Skeletal muscle tissue (tissue), 4 donors: ENCODE results near the gene HLA-DQA2. TPM values are rescaled to one million over a fixed set of nuclear protein-coding genes. Genes with fewer than 3 reads are reported as not detected.
"Not testable (repeated sequence)": the region's sequence is repeated elsewhere in the genome, so short reads cannot be mapped to it uniquely, and the experiment has no call there.

Experiments
- H3K27ac ChIP-seq: one replicate; pipeline ENCODE4 v1.7.0; 2013; ENCODE audit warnings: mild to moderate bottlenecking, low read depth, low read length, inconsistent platforms
- H3K27me3 ChIP-seq, 3 donors: one replicate each; pipeline ENCODE4 v1.7.0; 2013; ENCODE audit warnings: low read length in 3 of 3; ENCODE audit not compliant: control insufficient read depth in 3 of 3, insufficient read depth in 3 of 3
- H3K36me3 ChIP-seq, 3 donors: one replicate each; pipeline ENCODE4 v1.7.0; 2013; ENCODE audit warnings: low read length in 3 of 3; ENCODE audit not compliant: control insufficient read depth in 3 of 3, insufficient read depth in 3 of 3
- H3K4me1 ChIP-seq, 3 donors: one replicate each; pipeline ENCODE4 v1.7.0; 2013; ENCODE audit warnings: low read length in 3 of 3, mild to moderate bottlenecking in 3 of 3; ENCODE audit not compliant: control insufficient read depth in 3 of 3, insufficient read depth in 3 of 3
- H3K4me3 ChIP-seq, 3 donors: one replicate each; pipeline ENCODE4 v1.7.0; 2013; ENCODE audit warnings: low read length in 3 of 3
- H3K9ac ChIP-seq, 3 donors: one replicate each; pipeline ENCODE4 v1.7.0; 2013; ENCODE audit warnings: low read length in 3 of 3, mild to moderate bottlenecking in 3 of 3, moderate library complexity in 2 of 3, low read depth in 1 of 3
- H3K9me3 ChIP-seq, 3 donors: one replicate each; pipeline ENCODE4 v1.7.0; 2013; ENCODE audit warnings: low read length in 3 of 3; ENCODE audit not compliant: control insufficient read depth in 3 of 3
- total RNA-seq: library from RNA; depleted of rRNA; stranded (reverse); fragments of >200 nt; gene quantifications from one replicate; pipeline ENCODE4 v1.2.3, GENCODE V29; 2014
- donor health status: Osteomylitis.

Gene HLA-DQA2
- total RNA-seq, 1 donor from 2014 or later = not detected

DNA sequence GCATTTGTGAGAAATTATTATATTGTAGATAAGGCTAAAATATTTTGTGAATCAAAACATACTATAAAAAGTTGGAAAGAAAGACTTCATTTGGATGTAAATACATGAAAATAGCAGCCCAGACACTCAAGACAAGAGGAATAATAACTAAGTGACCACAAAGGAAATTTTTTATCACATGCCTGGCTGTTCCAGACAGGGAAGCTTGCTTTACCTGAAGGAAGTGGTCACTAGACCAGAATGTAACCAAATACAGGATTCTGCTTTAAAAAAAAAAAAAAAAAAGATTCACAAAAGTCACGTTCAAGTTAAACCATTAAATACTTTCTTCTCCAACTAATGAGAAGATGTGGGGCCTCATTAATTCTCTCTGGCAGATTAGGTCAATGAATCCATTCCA, 31.5 kb downstream of the HLA-DQA2 start:
- no peak overlapping the region for H3K4me3 ChIP-seq
- no peaks in the 10 kb centered on the region for H3K4me1 ChIP-seq
- no peaks in the 10 kb centered on the region for H3K36me3 ChIP-seq
- H3K27ac ChIP-seq = no peak overlapping the region
- no peak overlapping the region for H3K9ac ChIP-seq
- peaks cover 7 to 9% (median 7%) of the 10 kb centered on the region in 3 donors for H3K27me3 ChIP-seq
- no peaks in the 10 kb centered on the region for H3K9me3 ChIP-seq

DNA sequence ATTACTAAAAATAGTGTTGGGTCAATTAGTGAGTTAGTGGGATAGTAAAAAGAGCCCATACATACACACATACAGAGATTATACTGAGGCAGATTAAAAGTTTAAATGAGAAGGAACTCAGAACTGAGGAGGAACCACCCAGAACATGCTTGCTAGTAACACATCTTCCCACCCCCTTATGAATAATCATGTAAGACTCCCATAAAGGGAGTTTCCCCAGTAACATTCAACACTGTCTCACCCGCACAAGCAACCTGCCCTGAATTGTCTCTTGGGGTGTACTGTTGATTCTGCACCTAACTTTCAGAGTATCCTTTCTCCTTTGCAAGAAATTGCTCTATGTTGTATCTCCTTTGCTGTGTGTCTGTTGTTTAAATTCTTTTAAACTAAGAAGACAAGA, 33.2 kb downstream of the HLA-DQA2 start:
- Histone ChIP-seq H3K9me3 (no peaks in the 10 kb centered on the region), H3K27ac (no peak overlapping the region), H3K4me3 (no peak overlapping the region), H3K4me1 (no peaks in the 10 kb centered on the region), H3K36me3 (no peaks in the 10 kb centered on the region), H3K27me3 (peaks cover 3 to 6% (median 5%) of the 10 kb centered on the region in 3 donors), H3K9ac (no peak overlapping the region)

DNA sequence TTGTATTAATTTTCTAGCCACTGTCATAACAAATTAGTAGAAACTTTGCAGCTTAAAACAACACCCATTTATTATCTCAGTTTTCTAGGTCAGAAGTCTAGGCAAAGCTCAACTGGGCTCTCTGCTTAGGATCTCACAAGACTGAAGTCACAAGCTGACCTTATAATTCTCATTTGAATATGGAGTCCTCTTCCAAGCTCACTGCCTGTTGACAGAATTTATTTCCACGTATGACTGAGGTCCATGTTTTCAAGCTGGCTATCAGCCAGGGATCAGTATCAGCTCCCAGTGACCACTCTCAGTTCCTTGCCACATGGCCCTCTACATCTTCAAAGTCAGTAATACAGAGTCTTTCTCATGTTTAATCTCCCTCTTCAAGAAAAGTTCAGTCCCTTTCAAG, 33.9 kb downstream of the HLA-DQA2 start:
- H3K27me3 ChIP-seq = peaks cover 1 to 4% (median 3%) of the 10 kb centered on the region in 3 donors

GRCh38 chr6:32779036-32779435, 37.8 kb downstream of the HLA-DQA2 start:
- no peaks in the 10 kb centered on the region for H3K9me3 ChIP-seq
- no peak overlapping the region for H3K4me3 ChIP-seq
- H3K27ac ChIP-seq = no peak overlapping the region
- no peaks in the 10 kb centered on the region for H3K36me3 ChIP-seq
- H3K4me1 ChIP-seq = no peaks in the 10 kb centered on the region
- no peak overlapping the region for H3K9ac ChIP-seq
- peaks cover 0 to 4% (median 0%) of the 10 kb centered on the region in 3 donors for H3K27me3 ChIP-seq

More for the DNA sequence above, 33.9 kb downstream of the HLA-DQA2 start:
- Histone ChIP-seq H3K4me1 (no peaks in the 10 kb centered on the region), H3K9me3 (no peaks in the 10 kb centered on the region), H3K27ac (no peak overlapping the region), H3K4me3 (no peak overlapping the region), H3K36me3 (no peaks in the 10 kb centered on the region), H3K9ac (no peak overlapping the region)

DNA sequence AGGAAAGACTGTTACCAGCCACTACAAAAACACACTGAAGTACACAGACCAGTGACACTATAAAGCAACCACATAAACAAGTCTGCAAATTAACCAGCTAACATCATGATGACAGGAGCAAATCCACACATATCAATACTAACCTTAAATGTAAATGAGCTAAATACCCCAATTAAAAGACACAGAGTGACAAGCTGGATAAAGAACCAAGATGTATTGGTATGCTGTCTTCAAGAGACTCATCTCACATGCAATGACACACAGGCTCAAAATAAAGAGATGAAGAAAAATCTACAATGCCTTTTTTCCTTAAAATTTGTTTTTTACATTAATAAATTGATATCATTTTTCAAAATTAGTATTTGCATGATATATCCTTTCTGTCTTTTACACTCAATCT, 41.7 kb downstream of the HLA-DQA2 start:
- not testable (repeated sequence) for H3K27me3 ChIP-seq, H3K27ac ChIP-seq, H3K9me3 ChIP-seq, H3K9ac ChIP-seq, H3K36me3 ChIP-seq, H3K4me1 ChIP-seq, H3K4me3 ChIP-seq

- H3K9me3 ChIP-seq = no peaks in the 10 kb centered on the region
- no peaks in the 10 kb centered on the region for H3K4me1 ChIP-seq
- H3K27ac ChIP-seq = no peak overlapping the region
- no peak overlapping the region for H3K4me3 ChIP-seq
- H3K27me3 ChIP-seq = peaks cover 0 to 2% (median 0%) of the 10 kb centered on the region in 3 donors
- H3K9ac ChIP-seq = no peak overlapping the region
- no peaks in the 10 kb centered on the region for H3K36me3 ChIP-seq
Measured at GRCh38 chr6:32785781-32786533, 44.8 kb downstream of the HLA-DQA2 start.

- H3K9me3 ChIP-seq = no peaks in the 10 kb centered on the region
- no peak overlapping the region for H3K27ac ChIP-seq
- no peaks in the 10 kb centered on the region for H3K36me3 ChIP-seq
- peaks cover 9 to 32% (median 22%) of the 10 kb centered on the region in 3 donors for H3K27me3 ChIP-seq
- no peaks in the 10 kb centered on the region for H3K4me1 ChIP-seq
- H3K9ac ChIP-seq = no peak overlapping the region
- H3K4me3 ChIP-seq = no peak overlapping the region
Measured at GRCh38 chr6:32790306-32790705, 49.1 kb downstream of the HLA-DQA2 start.

- Histone ChIP-seq H3K36me3 (no peaks in the 10 kb centered on the region), H3K27ac (no peak overlapping the region), H3K27me3 (peaks cover 9 to 35% (median 35%) of the 10 kb centered on the region in 3 donors), H3K4me3 (no peak overlapping the region), H3K9ac (no peak overlapping the region), H3K9me3 (no peaks in the 10 kb centered on the region), H3K4me1 (peaks cover 0 to 8% (median 4%) of the 10 kb centered on the region in 3 donors)
Measured at GRCh38 chr6:32792901-32793435, 51.8 kb downstream of the HLA-DQA2 start.

- Histone ChIP-seq H3K4me3 (no peak overlapping the region), H3K4me1 (peaks cover 0 to 8% (median 4%) of the 10 kb centered on the region in 3 donors), H3K27me3 (peaks cover 9 to 42% (median 40%) of the 10 kb centered on the region in 3 donors), H3K9me3 (no peaks in the 10 kb centered on the region), H3K27ac (no peak overlapping the region), H3K9ac (no peak overlapping the region), H3K36me3 (no peaks in the 10 kb centered on the region)
Measured at GRCh38 chr6:32794510-32794909, 53.3 kb downstream of the HLA-DQA2 start.
